Activated CD4-positive, alpha-beta T cell treated with anti-CD3 and anti-CD28 coated beads for 48 hours (primary cell): ENCODE measurements around the gene RSRC1.
A peak's percentile ranks its signal among the peaks of the same experiment; 100 is the strongest.
"Not testable (repeated sequence)": the region's sequence is repeated elsewhere in the genome, so short reads cannot be mapped to it uniquely, and the experiment has no call there.

Experiments
- DNase-seq: peaks from one replicate; pipeline ENCODE4 v3.0.0-alpha.2; 2020

The RSRC1 gene

DNA sequence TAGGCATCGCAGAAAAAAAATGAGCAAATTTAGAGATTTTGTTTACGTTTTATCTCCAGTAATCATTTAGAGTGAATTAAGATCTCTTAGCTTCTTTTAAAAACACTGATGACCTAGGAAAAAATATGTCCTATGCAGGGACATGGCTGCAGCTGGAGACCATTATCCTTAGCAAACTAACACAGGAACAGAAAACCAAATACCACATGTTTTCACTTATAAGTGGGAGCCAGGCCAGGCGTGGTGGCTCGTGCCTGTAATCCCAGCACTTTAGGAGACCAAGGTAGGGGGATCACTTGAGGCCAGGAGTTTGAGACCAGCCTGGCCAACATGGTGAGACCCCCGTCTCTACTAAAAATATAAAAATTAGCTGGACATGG, 298.6 kb downstream of the RSRC1 start:
- not testable (repeated sequence) for DNase-seq

DNA sequence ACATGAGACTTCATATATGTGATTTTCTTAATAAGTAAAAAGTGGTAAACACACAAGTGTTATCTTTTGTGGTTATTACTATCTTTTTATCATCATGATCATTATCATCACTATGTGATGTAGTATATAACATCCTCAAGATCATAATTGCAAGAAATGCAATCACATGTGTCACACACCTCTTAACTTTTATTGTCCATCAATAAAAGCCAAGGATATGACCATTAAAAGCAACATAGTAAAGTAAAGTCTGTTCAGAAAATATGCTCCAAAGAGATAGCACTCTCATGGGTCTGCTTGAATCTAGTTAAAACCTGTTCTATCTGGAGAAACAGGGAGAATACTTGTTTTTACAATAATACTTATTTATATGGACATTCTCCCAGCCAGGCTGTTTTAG, 308.1 kb downstream of the RSRC1 start:
- no peak for DNase-seq

DNA sequence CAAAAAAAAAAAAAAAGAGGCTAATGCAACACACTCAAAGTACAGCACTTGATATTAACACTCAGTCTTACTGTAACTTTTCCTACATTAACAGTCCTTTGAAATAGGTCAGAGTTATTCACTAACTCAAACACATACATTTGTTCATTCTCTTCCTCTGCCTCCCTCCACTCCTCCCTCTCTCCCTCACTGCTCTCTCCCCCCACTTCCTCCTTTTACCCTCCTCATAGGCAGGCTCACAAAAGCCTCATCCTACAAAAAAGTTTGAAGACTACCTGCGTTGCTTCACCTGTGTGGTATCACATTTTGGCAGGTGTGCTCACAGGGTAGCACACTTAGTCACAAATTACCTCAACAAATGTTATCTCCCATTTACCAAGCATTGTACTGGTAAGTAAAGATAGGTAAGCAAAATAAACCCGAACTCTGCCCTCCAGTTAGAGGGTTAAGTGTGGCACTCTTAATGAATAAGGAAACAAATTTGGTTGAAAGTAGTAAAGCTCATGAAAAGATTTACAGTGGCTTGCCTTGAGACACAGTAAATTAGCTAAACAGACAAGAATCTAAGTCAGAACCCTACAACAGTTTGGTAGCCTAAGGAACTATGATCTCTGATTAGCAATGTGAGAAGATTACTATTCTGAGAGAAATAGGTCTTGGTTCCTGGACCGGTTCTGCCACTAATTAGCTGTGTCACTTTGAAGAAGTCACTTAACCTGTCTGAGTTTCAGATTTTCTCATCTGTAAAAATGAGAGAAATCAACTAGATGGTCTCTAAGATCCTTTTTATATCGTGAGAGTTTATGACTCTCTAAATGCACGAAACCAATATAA, 310.1 kb downstream of the RSRC1 start:
- DNase-seq = no peak

DNA sequence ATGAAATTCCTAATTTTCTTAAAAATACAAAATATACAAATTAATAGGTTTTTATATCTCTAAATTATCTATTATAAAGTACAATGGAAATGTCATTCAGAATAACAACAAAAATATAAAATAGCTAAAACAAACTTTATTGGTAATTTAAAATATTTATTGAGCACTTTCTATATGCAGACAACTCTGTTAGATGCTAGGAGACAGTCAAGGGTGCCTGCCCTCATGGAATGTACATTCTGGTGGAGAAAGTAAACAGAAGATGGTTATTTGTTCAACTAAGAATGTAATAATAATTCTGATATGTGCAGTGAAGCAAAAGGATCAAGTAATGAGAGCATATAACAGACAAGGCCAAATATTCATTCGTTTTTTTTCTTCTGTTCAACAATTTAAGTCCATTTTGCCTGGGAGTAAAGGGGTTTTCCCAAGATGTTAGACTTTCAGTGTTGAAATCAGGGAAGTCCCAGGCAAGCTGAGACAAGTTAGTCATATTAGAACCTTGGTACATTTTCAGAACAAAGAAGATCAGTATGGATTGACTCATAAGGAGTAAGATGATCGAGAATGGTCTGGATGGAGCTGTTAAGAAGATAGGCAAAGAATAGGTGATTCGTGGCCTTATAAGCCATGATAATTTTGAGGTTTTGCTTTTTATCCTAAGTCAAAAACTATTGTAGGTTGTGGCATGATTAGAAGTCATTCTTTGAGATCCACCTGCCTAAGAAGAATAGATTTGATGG, 310.9 kb downstream of the RSRC1 start:
- DNase-seq = no peak

DNA sequence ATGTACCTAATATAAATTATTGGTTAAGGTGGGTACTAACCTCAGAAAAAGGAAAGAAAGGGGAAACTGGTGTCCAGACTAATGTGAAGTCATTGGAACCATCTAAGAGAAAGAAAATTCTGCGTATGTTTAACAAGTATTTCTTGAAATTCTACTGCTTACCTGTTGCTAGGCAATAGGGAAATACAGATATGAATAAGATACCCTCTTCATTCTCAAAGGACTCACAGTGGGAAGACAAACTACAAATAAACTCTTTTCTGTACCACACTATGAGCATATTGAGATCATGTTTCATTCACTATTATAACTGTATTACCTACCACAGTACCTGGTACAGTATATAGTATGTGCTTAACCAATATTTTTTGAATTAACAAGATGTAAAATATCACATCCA, 320.6 kb downstream of the RSRC1 start:
- no peak for DNase-seq

DNA sequence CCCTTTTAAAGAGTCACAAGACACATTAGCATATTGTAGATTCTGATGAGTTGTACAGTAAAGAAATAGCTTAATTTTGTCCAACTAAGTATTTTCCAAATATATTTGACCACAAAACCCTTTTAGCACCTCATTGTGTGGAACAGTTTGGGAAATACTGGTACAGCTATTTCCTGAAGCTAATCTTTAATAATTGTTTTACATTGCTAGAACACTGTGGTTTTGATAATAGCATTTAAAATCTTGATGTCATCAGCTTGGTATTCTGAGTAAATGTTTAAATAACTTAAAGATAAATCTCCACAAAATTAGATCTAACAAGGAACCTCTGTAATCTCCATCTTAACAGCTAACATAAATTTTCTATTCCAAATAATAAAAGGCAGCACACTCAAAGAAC, 321.1 kb downstream of the RSRC1 start:
- DNase-seq = no peak

DNA sequence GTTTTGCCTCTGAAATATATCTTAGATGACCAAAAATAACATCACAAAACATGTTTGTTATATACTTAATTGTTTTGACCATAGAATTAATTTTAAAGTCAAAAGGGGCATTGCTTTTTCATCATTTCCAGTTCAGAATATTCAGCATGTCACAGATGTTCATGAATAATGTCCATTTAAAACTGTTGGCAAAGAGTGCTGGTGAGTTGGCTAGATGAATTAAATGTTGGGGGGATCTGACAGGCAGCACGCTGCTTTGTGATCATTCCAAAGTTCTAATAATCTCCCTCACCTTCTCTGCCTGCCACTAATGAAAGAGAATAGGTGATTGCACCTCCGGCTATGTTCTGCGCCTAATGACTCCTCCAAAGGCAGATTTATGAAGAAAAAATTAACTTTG, 321.9 kb downstream of the RSRC1 start:
- no peak for DNase-seq

DNA sequence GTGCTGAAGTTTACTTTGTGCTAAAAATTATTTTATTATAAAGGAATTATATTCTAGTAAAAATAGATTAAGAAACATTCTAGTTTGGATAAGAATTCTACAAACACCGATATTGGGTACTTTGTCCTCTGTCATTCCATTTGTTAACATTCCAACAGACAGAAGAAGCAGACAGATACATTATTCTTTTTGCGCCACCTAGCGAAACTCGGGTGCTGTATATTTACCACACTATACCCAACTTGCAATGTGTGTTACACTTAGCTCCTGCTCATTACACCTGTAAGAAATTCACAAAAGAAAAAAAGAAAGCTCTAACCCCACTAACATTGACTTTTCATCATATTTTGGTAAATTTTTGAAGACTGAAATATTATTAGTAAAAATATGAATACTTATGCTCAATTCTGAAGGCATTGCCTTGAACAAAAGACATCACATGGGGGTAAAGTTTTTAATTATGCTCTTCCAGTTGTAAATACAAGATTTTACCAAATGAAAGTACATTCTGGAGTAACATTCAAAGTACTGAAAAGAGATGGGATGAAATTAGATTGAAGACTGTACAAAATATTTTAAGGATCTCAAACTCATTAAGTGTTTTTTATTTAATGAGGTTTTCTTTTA, 324.6 kb downstream of the RSRC1 start:
- peak; percentile 36 for DNase-seq

DNA sequence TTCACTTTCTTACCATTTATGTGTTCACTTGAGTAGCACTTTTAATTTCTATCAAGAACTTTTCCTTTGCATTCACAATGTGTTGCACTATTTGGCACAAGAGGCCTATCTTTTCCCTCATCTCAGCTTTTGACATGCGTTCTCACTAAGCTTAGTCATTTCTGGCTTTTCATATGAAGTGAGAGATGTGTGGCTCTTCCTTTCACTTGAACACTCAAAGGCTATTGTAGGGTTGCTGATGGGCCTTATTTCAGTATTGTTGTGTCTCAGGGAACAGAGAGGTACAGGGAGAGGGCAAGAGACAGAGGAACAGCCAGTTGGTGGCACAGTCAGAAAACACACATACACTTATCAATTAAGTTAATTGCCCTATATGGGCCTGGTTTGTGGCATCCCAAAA, 333.7 kb downstream of the RSRC1 start:
- DNase-seq = no peak

DNA sequence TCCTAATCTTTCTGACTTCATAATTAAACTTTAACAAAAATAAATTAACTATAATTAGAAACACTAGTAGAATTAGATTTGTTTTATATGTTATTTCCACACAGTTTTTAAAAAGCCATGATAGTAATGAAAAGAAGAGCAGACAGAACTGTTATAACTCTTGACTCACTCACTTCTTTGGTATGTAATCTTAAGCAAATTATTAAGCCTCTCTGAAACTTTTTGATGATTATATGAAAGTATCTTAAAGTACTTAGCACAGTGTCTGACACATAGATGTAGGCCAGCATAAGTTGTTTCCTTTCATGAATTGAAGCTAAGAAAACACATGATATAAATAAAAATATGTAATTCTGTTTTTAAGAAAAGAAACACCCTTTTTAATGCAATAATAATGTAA, 337.5 kb downstream of the RSRC1 start:
- DNase-seq = no peak

DNA sequence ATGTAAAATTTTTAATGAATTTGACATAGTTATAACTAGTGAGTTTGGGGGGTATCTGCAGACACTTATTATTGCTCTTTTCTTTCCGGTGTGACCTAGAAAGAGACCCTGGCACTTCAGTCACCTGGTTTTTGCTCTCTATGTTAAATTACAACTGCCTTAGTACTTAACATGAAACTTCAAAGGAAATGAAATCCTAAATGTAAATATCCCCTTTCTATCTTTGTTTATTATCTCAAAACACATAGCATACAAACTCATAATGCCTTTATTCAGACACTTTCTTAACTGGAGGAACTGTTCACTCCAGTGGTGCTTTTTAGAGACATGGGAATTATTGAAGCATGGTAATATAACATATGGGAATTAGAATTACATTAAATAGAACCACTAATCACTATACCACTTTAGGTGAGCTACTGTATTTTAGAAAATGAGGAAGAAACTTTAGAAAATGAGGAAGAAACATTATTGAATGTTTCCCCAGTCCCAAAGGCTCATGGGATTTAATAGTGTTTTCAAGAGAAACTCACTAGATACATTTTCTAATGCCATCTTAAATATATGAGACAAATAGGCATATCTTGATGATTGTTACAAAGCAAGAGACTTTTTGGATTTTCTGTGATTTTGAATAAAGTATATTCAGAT, 341.6 kb downstream of the RSRC1 start:
- no peak for DNase-seq

DNA sequence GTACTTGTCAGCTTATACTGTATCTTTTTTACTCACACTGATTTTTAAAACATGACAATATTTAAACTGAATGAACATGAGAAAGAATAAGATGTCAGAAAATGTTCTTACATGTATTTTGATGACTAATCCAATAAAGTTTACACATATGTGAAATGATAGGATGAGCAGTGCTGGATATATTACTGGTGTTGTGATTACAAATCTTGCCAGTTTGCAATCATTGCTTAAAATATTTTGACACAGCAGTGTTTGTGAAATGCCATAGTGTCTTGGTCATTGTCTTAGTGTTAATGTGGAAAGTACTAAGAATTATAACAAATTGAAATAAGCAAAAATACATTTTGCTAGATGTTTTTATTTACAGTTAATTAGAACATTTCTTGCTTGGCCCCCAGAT, 342.4 kb downstream of the RSRC1 start:
- no peak for DNase-seq

DNA sequence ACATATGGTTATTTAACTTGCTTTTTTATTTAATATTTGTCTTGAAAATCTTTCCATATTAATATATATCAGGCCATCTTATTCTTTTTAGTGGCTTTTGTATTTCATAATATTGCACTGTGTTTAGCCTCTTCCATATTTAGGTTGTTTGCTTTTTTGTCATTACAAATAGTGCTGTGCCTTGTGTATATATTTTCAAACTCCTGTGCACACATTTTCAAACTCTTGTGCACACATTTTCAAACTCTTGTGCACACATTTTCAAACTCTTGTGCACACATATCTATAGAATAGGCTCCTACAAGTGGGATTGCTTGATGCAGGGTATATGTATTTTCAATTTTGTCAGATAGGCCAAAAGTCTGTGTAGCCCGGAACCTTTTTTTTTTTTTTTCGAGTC, 343.1 kb downstream of the RSRC1 start:
- DNase-seq = no peak

DNA sequence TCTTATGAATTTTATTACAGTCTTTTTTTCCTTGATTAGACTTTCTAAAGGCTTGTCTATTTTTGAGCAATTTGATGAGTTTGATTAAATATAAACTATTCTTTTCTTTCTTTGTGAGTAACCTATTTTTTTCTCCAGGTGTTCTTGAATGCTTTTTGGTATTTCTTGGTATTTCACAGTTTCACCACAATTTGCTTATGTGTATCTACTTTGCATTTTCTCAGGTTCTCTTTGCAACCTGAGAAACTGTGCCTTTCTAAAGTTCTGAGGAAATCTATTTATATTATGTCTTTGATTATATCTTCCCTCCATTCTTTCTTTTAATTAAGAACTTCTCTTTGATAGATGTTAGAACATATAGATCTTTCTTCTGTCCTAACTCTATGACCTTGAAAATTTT, 344.0 kb downstream of the RSRC1 start:
- DNase-seq = no peak

DNA sequence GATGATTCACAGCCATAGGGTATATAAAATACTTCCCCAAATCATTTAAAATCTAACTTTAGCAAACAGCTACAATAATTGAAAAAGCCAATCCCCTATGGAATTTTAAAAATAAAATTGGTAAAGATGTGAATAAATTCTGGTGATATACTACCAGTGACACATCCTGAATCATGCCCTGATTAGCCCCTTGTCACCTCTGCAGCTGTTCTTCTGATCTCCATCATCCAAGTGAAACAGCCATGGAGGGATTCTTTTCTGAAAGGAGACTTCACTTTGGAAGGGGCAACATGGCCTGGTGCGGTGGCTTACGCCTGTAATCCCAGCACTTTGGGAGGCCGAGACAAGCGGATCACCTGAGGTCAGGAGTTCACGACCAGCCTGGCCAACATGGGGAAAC, 345.5 kb downstream of the RSRC1 start:
- DNase-seq = no peak

DNA sequence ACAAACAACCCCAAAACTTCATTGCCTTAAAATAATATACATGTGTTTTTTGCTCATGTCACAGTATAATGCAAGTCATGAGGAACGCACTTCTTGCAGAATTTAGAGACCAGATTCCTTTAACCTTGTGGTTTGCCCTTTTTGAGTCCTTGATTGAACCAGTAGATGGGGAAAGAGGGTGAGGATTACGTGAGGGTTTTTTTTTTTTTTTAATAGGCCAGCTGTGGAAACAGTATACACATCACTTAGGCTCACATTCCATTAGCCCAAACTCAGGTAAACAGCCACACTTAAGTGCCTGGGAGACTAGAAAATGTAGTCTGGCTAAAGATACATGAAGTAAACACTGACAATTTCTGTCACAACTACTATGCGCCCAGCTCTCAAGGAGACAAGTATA, 346.2 kb downstream of the RSRC1 start:
- no peak for DNase-seq

DNA sequence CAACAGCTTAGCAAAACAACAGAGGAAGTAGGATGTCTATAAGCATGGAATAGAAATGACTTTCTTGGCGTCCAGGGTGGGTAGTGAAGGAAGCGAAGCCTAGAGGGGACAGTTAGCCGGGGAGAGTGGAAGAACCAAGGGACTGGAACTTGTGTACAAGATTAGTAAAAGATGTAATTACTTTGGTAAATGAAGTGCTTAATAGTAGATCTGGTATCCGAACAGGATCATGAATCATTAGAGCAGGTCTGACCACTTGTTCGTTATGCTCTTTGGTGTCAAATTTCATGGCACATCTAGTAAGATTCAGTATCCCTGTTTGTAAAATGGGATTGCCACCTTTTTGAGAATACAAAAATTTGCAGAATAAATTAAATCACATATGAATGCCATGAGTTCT, 348.6 kb downstream of the RSRC1 start:
- DNase-seq = no peak

DNA sequence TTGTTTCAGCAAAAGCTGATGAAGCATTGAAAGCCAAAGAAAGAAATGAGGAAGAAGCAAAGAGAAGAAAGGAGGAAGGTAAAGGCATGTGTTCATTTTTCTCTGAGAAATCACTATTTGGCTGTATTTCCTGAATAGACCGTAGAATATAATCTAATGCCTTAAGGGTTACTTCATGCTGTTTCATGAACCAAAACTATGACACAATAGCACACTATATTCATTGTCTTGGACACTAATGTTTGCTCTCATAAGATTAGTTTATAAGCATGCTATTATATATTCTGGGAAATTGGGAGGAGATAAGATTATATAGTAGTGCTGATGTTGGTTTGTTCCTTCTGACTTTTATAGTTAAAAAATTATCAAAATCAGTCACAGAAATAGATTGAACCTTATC, 351.0 kb downstream of the RSRC1 start:
- DNase-seq = no peak

DNA sequence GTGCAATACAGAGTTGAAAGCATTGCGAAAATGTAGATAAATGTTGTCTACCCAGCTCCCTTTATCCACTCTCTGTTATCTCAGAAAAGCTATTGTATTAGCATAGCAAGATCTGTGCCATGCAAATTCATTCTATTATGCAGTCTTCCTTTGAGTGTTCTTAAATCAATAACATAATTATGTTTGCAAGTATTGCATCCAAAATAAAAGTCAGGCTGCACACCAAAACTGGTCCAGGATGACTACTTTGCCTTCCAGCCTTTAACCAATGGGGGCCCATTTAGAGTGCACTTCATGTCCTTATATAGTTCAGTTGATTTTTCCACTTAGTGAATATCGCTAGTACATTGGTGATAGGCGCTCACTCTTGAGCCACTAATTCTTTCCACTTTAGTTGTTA, 353.7 kb downstream of the RSRC1 start:
- no peak for DNase-seq

DNA sequence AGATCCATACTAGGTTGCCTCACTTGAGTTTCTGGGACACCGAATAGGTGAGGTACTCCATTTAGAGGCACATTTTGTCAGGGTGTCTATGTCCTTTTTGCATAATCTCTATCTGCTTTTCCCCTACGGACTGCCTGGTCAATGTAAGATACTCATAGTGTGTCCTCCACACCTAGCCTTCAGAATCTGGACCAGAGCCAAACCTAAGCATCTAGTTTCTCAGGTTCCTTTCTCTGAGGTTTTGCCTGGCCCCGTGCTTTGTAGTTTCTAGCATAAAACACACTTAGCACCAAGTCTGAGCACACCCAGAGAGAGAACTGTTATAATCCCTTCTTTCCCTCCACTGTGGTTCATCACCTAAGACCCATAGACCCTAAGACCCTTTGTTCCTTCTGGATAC, 355.2 kb downstream of the RSRC1 start:
- no peak for DNase-seq

DNA sequence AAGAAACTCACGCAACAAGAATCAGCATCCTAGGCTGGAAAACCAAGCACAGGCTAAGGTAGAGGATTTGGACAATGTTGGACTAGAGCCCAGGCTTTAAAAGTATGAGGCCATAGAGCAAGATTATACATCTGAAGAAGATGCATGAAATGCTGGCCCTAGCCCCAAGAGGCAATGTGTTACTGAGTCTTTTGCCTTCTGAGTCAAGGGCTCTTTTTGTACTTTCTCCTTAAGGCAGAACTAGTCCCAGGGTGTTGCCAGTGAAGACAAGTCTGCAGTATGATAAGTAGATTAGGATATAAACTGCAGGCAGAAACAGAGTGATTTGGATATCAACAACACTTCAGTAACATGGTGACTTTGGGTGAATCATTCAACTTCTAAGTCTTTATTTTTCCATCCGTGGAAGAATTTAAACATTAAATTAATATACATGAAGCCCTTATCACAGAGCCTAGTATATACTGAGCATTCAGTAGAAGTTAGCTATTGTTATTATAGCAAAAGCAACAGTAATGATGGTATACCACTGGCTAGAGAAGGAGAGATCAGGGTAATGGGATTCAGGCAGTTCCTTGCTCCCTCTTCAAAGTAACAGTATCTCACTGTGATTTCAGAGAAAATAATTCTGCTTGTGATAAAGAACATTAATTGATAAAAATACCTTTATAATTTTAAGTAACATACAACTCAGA, 361.2 kb downstream of the RSRC1 start:
- no peak for DNase-seq

DNA sequence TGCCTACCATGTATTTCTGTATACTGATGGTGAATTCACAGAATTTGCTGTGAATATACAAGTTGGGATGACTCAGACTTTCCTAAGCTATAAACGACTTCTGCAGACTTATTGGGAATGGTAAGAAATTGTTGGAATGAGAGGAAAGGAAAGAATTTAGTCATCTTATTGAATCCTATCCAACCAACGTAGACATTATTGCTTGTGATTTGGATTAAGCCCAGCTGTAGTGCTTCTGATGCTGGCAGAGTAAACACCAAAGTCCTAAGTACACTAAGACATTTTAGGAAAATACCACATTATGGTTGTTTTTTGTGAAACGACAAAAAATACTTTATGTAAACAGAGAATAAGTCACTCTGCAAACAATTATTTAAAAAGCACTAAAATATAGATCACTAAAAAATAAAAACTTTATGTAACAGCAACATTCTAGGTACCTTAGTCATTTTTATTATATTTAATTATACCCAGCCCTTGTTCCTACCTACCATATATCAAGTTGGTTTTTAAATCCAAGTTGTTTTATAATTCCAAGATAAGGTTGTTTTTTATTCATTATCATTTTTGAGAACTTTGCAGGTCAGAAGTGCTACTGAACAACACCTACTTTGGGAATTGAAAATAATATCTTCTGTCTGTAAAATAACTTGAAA, 361.9 kb downstream of the RSRC1 start:
- DNase-seq = no peak
